Measurements from ENCODE around the gene DEPP1. TPM values are rescaled to one million over a fixed set of nuclear protein-coding genes. Genes with fewer than 3 reads are reported as not detected.
"Not testable (repeated sequence)": the region's sequence is repeated elsewhere in the genome, so short reads cannot be mapped to it uniquely, and the experiment has no call there.

DEPP1 gene
- total and polyA plus RNA-seq, 4 donors = 10.7 to 79.3 (median 33.5) TPM

GRCh38 chr10:45023426-45023825, 44.8 kb upstream of the DEPP1 start:
- DNase-seq (ENCODE audit: low spot score) = no peak
- no peak overlapping the region for H3K27ac ChIP-seq (ENCODE audit: low read depth in 1 of 2, low read length in 2 of 2)
- no peak for TF ChIP-seq EGR1 (IDR thresholded peaks at IDR 0.05; ENCODE audit: low read depth in 2 of 2)
- no peak overlapping the region for H3K9ac ChIP-seq (ENCODE audit: low read depth in 1 of 2, low read length in 2 of 2)
- WGBS = 92% methylated on average over 2 of the region's 2 CpGs
- H3K4me3 ChIP-seq (ENCODE audit: low read depth in 1 of 3, low read length in 3 of 3) = no peak overlapping the region
- no peaks in the 10 kb centered on the region for H3K36me3 ChIP-seq (ENCODE audit: control insufficient read depth in 4 of 4, insufficient read depth in 3 of 4, low read depth in 1 of 4, low read length in 3 of 4)
- H3K9me3 ChIP-seq (ENCODE audit: control insufficient read depth in 4 of 4, low read length in 3 of 4) = peaks cover 0 to 4% (median 0%) of the 10 kb centered on the region in 4 donors
- no peaks in the 10 kb centered on the region for H3K4me1 ChIP-seq (ENCODE audit: control insufficient read depth in 4 of 4, insufficient read depth in 4 of 4, low read length in 3 of 4)
- no peaks in the 10 kb centered on the region for H3K27me3 ChIP-seq (ENCODE audit: control insufficient read depth in 4 of 4, insufficient read depth in 4 of 4, low read length in 3 of 4)

DNA sequence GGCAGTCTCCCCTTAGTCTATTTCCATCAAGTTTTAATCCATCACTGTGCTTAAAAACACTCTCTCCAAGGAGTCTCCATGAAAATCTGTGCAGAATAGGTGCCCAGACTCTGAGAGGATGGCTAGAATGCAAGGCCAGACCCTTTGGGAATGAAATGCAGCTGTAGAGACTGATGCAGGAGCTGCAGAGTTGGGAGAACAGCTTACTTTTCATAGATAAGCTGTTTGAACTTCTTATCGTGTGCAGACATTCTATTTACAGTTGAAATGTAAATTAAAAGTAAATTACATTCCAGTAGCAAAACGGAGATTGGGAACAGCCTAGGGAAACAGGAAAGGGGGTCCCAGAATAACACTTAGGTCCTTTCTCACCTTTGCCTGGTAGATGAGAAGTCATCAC, 37.0 kb upstream of the DEPP1 start:
- Histone ChIP-seq H3K27me3 (ENCODE audit: control insufficient read depth in 4 of 4, insufficient read depth in 4 of 4, low read length in 3 of 4) (no peaks in the 10 kb centered on the region), H3K4me1 (ENCODE audit: control insufficient read depth in 4 of 4, insufficient read depth in 4 of 4, low read length in 3 of 4) (no peaks in the 10 kb centered on the region), H3K9ac (ENCODE audit: low read depth in 1 of 2, low read length in 2 of 2) (no peak overlapping the region), H3K9me3 (ENCODE audit: control insufficient read depth in 4 of 4, low read length in 3 of 4) (no peaks in the 10 kb centered on the region), H3K36me3 (ENCODE audit: control insufficient read depth in 4 of 4, insufficient read depth in 3 of 4, low read depth in 1 of 4, low read length in 3 of 4) (no peaks in the 10 kb centered on the region), H3K27ac (ENCODE audit: low read depth in 1 of 2, low read length in 2 of 2) (no peak overlapping the region), H3K4me3 (ENCODE audit: low read depth in 1 of 3, low read length in 3 of 3) (no peak overlapping the region)
- TF ChIP-seq FOXA2 (IDR thresholded peaks at IDR 0.05) (no peak), RXRA (IDR thresholded peaks at IDR 0.05) (no peak), FOXA1 (IDR thresholded peaks at IDR 0.05) (no peak), EGR1 (IDR thresholded peaks at IDR 0.05; ENCODE audit: low read depth in 2 of 2) (no peak)
- DNase-seq (ENCODE audit: low spot score) = no peak
- WGBS = 57% methylated on average over 2 of the region's 2 CpGs

DNA sequence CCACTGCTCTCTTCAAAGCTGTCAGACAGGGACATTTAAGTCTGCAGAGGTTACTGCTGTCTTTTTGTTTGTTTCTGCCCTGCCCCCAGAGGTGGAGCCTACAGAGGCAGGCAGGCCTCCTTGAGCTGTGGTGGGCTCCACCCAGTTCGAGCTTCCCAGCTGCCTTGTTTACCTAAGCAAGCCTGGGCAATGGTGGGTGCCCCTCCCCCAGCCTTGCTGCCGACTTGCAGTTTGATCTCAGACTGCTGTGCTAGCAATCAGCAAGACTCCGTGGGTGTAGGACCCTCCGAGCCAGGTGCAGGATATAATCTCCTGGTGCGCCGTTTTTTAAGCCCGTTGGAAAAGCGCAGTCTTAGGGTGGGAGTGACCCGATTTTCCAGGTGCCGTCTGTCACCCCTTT, 35.9 kb upstream of the DEPP1 start:
- H3K4me1 ChIP-seq (ENCODE audit: control insufficient read depth in 4 of 4, insufficient read depth in 4 of 4, low read length in 3 of 4); H3K4me3 ChIP-seq (ENCODE audit: low read depth in 1 of 3, low read length in 3 of 3); DNase-seq (ENCODE audit: low spot score); H3K9ac ChIP-seq (ENCODE audit: low read depth in 1 of 2, low read length in 2 of 2); H3K27ac ChIP-seq (ENCODE audit: low read depth in 1 of 2, low read length in 2 of 2); H3K36me3 ChIP-seq (ENCODE audit: control insufficient read depth in 4 of 4, insufficient read depth in 3 of 4, low read depth in 1 of 4, low read length in 3 of 4); H3K27me3 ChIP-seq (ENCODE audit: control insufficient read depth in 4 of 4, insufficient read depth in 4 of 4, low read length in 3 of 4); H3K9me3 ChIP-seq (ENCODE audit: control insufficient read depth in 4 of 4, low read length in 3 of 4): not testable (repeated sequence)
- 85% methylated on average over 10 of the region's 10 CpGs for WGBS

- WGBS = 14% methylated on average over 8 of the region's 8 CpGs
- H3K27ac ChIP-seq (ENCODE audit: low read depth in 1 of 2, low read length in 2 of 2) = no peak overlapping the region
- H3K4me3 ChIP-seq (ENCODE audit: low read depth in 1 of 3, low read length in 3 of 3) = no peak overlapping the region
- peaks cover 0 to 3% (median 2%) of the 10 kb centered on the region in 4 donors for H3K36me3 ChIP-seq (ENCODE audit: control insufficient read depth in 4 of 4, insufficient read depth in 3 of 4, low read depth in 1 of 4, low read length in 3 of 4)
- TF ChIP-seq SP1 (IDR thresholded peaks at IDR 0.05) (peak; percentile 44), GABPA (IDR thresholded peaks at IDR 0.05 in 1 of 2, conservative IDR thresholded peaks at IDR 0.05 in 1 of 2) (peak; percentile 17 to 32), JUND (IDR thresholded peaks at IDR 0.05) (peak in 1 of 2 donors; percentile 51), FOXA1 (IDR thresholded peaks at IDR 0.05) (no peak), ATF3 (IDR thresholded peaks at IDR 0.05) (peak; percentile 64), EGR1 (IDR thresholded peaks at IDR 0.05; ENCODE audit: low read depth in 2 of 2) (no peak), RXRA (IDR thresholded peaks at IDR 0.05) (peak in 1 of 2 donors; percentile 56), CTCF (IDR thresholded peaks at IDR 0.05; ENCODE audit: low read depth, low read length, missing input control) (peak; percentile 77), TAF1 (conservative IDR thresholded peaks at IDR 0.05) (no peak), NR2F2 (IDR thresholded peaks at IDR 0.05) (no peak), HNF4G (IDR thresholded peaks at IDR 0.05) (no peak), FOXA2 (IDR thresholded peaks at IDR 0.05) (no peak), RAD21 (IDR thresholded peaks at IDR 0.05) (peak; percentile 97 to 98), HNF4A (conservative IDR thresholded peaks at IDR 0.05) (peak; percentile 18 to 29), YY1 (IDR thresholded peaks at IDR 0.05) (peak; percentile 18)
- TF ChIP-seq, protein P1, sequence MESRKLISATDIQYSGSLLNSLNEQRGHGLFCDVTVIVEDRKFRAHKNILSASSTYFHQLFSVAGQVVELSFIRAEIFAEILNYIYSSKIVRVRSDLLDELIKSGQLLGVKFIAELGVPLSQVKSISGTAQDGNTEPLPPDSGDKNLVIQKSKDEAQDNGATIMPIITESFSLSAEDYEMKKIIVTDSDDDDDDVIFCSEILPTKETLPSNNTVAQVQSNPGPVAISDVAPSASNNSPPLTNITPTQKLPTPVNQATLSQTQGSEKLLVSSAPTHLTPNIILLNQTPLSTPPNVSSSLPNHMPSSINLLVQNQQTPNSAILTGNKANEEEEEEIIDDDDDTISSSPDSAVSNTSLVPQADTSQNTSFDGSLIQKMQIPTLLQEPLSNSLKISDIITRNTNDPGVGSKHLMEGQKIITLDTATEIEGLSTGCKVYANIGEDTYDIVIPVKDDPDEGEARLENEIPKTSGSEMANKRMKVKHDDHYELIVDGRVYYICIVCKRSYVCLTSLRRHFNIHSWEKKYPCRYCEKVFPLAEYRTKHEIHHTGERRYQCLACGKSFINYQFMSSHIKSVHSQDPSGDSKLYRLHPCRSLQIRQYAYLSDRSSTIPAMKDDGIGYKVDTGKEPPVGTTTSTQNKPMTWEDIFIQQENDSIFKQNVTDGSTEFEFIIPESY (IDR thresholded peaks at IDR 0.05) = no peak
- no peak overlapping the region for H3K9ac ChIP-seq (ENCODE audit: low read depth in 1 of 2, low read length in 2 of 2)
- no peak for DNase-seq (ENCODE audit: low spot score)
- no peaks in the 10 kb centered on the region for H3K27me3 ChIP-seq (ENCODE audit: control insufficient read depth in 4 of 4, insufficient read depth in 4 of 4, low read length in 3 of 4)
- peaks cover 0 to 1% (median under 1%) of the 10 kb centered on the region in 4 donors for H3K9me3 ChIP-seq (ENCODE audit: control insufficient read depth in 4 of 4, low read length in 3 of 4)
- peaks cover 0 to 9% (median 7%) of the 10 kb centered on the region in 4 donors for H3K4me1 ChIP-seq (ENCODE audit: control insufficient read depth in 4 of 4, insufficient read depth in 4 of 4, low read length in 3 of 4)
Observed at GRCh38 chr10:45008524-45009161, 30.0 kb upstream of the DEPP1 start.
